Left lung (tissue), 10 donors: ENCODE measurements around the gene CPE. TPM values are rescaled to one million over a fixed set of nuclear protein-coding genes. Genes with fewer than 3 reads are reported as not detected.

ENCODE experiments used
- ATAC-seq: fragments of 200-7000 bp; cut with Tn5 transposase; one replicate; pipeline ENCODE4 v1.9.1; 2020; ENCODE audit warnings: moderate library complexity
- DNase-seq, 4 donors: peaks; one replicate each; pipeline ENCODE4 v3.0.0-alpha.2; 2013 to 2020
- H3K27ac ChIP-seq, 2 donors: fragments of 200-600 bp; sonication (generic) in 1 of 2; one replicate each; pipeline versions ENCODE4 v1.5.0 to v1.8.0; 2020 to 2021
- H3K27me3 ChIP-seq, 2 donors: fragments of 200-600 bp; sonication (generic) in 1 of 2; one replicate each; pipeline versions ENCODE4 v1.5.0 to v1.8.0; 2020 to 2021
- H3K36me3 ChIP-seq, 2 donors: fragments of 200-600 bp; sonication (generic) in 1 of 2; one replicate each; pipeline versions ENCODE4 v1.5.0 to v1.8.0; 2020 to 2021
- H3K4me1 ChIP-seq, 2 donors: fragments of 200-600 bp; one replicate each; pipeline ENCODE4 v1.8.0; 2021
- H3K4me3 ChIP-seq, 2 donors: fragments of 200-600 bp; sonication (generic) in 1 of 2; one replicate each; pipeline versions ENCODE4 v1.5.0 to v1.8.0; 2020 to 2021; ENCODE audit warnings: mild to moderate bottlenecking in 1 of 2
- H3K9me3 ChIP-seq, 2 donors: fragments of 200-600 bp; sonication (generic) in 1 of 2; one replicate each; pipeline versions ENCODE4 v1.5.0 to v1.8.0; 2020 to 2021
- intact Hi-C, 2 donors: fragments of 100-400 bp; cut with DNase I; formaldehyde crosslinking; loops; one replicate each; pipeline versions ENCODE4 v1.11.2 to v1.14.2; 2022
- polyA plus RNA-seq, 6 donors: library from polyadenylated mRNA; unstranded; fragments of 120-200 nt; gene quantifications; one replicate each; pipeline ENCODE4 v1.2.1, GENCODE V29; 2013; ENCODE audit not compliant: insufficient read length in 6 of 6
- total RNA-seq, 2 donors: library from RNA; stranded (reverse); fragmentation: NEBNext Ultra II Directional; extraction: Animal tissue kit (Norgen Biotek cat#: 25700); gene quantifications; one replicate each; pipeline ENCODE4 v1.2.1, GENCODE V29; 2021
- TF ChIP-seq, protein P1 (sequence below), 2 donors: fragments of 200-600 bp; sonication (generic) in 1 of 2; IDR thresholded peaks; one replicate each; pipeline versions ENCODE4 v1.5.0 to v1.8.0; 2021; ENCODE audit warnings: antibody characterized with exemption in 2 of 2
- donor health status: DM: no; HTN: yes; CAD: no.
- donor health status: DM: no; HTN: no; CAD: no.

The CPE gene
- total and polyA plus RNA-seq, 8 donors = 24.5 to 222 (median 161) TPM

DNA sequence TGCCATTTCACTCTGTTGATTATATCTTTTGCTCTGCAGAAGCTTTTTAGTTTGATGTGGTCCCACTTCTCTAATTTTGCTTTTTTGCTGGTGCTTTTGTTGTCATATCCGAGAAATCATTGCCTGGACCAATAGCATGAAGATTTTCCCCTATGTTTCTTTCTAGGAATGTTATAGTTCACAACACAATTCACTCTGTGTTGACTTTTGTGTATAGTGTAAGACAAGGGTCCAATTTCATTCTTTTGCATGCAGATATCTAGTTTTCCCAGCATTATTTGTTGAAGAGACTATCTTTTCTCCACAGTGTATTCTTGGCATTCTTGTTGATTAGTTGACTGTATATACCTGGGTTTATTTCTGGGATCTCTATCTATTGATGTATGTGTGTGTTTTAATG, 8.3 kb upstream of the CPE start:
- H3K4me3 ChIP-seq = no peak overlapping the region
- no peaks in the 10 kb centered on the region for H3K27me3 ChIP-seq
- no peaks in the 10 kb centered on the region for H3K4me1 ChIP-seq
- DNase-seq (no peak), ATAC-seq (no peak)
- H3K36me3 ChIP-seq = no peaks in the 10 kb centered on the region
- no peak overlapping the region for H3K27ac ChIP-seq
- H3K9me3 ChIP-seq = no peaks in the 10 kb centered on the region
- intact Hi-C loops = no loop called here
- TF ChIP-seq, protein P1, sequence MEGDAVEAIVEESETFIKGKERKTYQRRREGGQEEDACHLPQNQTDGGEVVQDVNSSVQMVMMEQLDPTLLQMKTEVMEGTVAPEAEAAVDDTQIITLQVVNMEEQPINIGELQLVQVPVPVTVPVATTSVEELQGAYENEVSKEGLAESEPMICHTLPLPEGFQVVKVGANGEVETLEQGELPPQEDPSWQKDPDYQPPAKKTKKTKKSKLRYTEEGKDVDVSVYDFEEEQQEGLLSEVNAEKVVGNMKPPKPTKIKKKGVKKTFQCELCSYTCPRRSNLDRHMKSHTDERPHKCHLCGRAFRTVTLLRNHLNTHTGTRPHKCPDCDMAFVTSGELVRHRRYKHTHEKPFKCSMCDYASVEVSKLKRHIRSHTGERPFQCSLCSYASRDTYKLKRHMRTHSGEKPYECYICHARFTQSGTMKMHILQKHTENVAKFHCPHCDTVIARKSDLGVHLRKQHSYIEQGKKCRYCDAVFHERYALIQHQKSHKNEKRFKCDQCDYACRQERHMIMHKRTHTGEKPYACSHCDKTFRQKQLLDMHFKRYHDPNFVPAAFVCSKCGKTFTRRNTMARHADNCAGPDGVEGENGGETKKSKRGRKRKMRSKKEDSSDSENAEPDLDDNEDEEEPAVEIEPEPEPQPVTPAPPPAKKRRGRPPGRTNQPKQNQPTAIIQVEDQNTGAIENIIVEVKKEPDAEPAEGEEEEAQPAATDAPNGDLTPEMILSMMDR (IDR thresholded peaks at IDR 0.05) = no peak

DNA sequence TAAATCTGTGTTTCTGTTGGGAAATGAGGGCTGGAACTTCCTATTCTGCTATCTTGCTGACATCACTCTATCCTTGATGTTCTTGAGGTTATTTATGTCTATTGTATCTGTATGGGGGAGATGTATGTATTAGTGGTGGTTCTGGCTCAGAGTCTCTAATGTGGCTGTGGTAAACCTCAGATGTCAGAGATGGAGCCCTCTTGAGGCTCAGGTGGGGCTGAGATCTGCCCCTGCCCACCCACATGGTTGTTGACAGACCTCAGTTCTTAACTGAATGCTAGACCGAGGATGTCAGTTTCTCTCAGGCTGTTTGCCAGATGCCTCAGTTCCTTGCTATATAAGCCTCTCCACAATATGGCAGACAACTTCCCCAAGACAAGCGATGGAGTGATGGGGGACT, 3.3 kb upstream of the CPE start:
- TF ChIP-seq, protein P1 (IDR thresholded peaks at IDR 0.05) = no peak
- ATAC-seq (no peak), DNase-seq (no peak)
- no peaks in the 10 kb centered on the region for H3K36me3 ChIP-seq
- intact Hi-C loops = no loop called here
- no peaks in the 10 kb centered on the region for H3K4me1 ChIP-seq
- H3K9me3 ChIP-seq = no peaks in the 10 kb centered on the region
- no peak overlapping the region for H3K27ac ChIP-seq
- H3K4me3 ChIP-seq = no peak overlapping the region
- peaks cover 7 to 47% of the 10 kb centered on the region in 2 donors for H3K27me3 ChIP-seq

DNA sequence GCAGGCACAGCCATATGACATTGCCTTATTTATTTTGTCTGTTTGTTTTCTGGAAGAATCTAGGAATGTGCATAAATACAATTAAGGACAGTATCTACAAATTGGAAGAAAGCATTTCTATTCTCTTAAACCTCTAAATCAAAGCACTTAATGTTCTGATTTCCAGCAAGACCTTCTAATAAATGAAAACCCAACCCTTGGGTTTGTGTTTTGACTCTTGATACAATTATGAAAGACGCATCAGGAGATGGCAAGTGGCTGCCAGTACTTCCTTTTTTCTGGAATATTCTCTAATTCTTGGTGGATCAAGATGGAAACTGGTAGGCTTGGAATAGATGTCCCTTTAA, 437 bp upstream of the CPE start:
- intact Hi-C loops = no loop called here
- Histone ChIP-seq H3K27ac (no peak overlapping the region), H3K36me3 (no peaks in the 10 kb centered on the region), H3K9me3 (no peaks in the 10 kb centered on the region), H3K4me1 (no peaks in the 10 kb centered on the region), H3K4me3 (peak overlapping the region; percentile 34 to 37), H3K27me3 (peaks cover 7 to 70% of the 10 kb centered on the region in 2 donors)
- TF ChIP-seq, protein P1 (IDR thresholded peaks at IDR 0.05) = no peak
- no peak for DNase-seq
- ATAC-seq = no peak

GRCh38 chr4:165379678-165380064, 863 bp downstream of the CPE start:
- Histone ChIP-seq H3K4me1 (no peaks in the 10 kb centered on the region), H3K27ac (no peak overlapping the region), H3K27me3 (peaks cover 7 to 70% of the 10 kb centered on the region in 2 donors), H3K4me3 (peak overlapping the region in 1 of 2 donors; percentile 37), H3K9me3 (no peaks in the 10 kb centered on the region), H3K36me3 (no peaks in the 10 kb centered on the region)
- intact Hi-C loops = no loop called here
- TF ChIP-seq, protein P1 (IDR thresholded peaks at IDR 0.05) = no peak
- DNase-seq (peak in 2 of 4 donors; percentile 28 to 48), ATAC-seq (no peak)

DNA sequence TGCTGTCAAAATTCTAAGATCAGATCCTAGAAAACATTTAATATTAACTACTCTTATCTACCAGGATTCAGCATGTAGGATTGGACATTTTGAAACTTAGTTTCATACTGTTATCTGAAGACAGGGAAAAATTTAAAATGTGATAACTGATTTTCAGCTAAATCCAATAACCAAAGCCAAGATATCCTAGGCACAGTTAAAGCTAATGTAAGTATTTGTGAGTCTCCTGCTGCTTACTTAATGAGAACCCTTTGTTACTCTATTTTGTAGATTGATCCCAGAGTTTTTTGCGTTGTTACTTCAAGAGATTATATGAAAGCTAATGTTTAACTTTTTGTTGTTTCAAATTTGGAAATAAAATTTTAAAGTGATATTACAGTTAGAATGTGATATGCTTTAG, 2.0 kb downstream of the CPE start:
- intact Hi-C loops = no loop called here
- TF ChIP-seq, protein P1 (IDR thresholded peaks at IDR 0.05) = no peak
- ATAC-seq = no peak

More for the DNA sequence above, 2.0 kb downstream of the CPE start:
- Histone ChIP-seq H3K36me3 (no peaks in the 10 kb centered on the region), H3K27ac (no peak overlapping the region), H3K27me3 (peaks cover 7 to 68% of the 10 kb centered on the region in 2 donors), H3K9me3 (no peaks in the 10 kb centered on the region), H3K4me1 (no peaks in the 10 kb centered on the region), H3K4me3 (no peak overlapping the region)
- no peak for DNase-seq
